ENCODE results near the gene NPPA. TPM values are rescaled to one million over a fixed set of nuclear protein-coding genes. Genes with fewer than 3 reads are reported as not detected.

Gene NPPA
- total and polyA plus RNA-seq, 9 of the 15 experiments (the other 6 are each of a cell fraction or from before 2014, with no cell fraction given): not detected

- peak; percentile 12; the same call in 1 of the 2 replicates for TF ChIP-seq CREM (IDR thresholded peaks at IDR 0.05; ENCODE audit: low read depth)
- TF ChIP-seq TFE3 (CRISPR knock-in tag; IDR thresholded peaks at IDR 0.05): no peak
- TF ChIP-seq ZBTB26 (CRISPR knock-in tag; IDR thresholded peaks at IDR 0.05): no peak
- no peak for TF ChIP-seq FOXJ3 (CRISPR knock-in tag; IDR thresholded peaks at IDR 0.05)
- TF ChIP-seq ZNF644 (tag; IDR thresholded peaks at IDR 0.05; ENCODE audit: low read depth): peak; percentile 74; the same call in 1 of the 2 replicates
- TF ChIP-seq ZBTB5 (IDR thresholded peaks at IDR 0.05): peak; percentile 37; the same call in 1 of the 2 replicates
- TF ChIP-seq SRF (CRISPR knock-in tag; IDR thresholded peaks at IDR 0.05): no peak
- no peak for TF ChIP-seq HNRNPUL1 (IDR thresholded peaks at IDR 0.05; ENCODE audit: low read length)
- TF ChIP-seq ATF4 (CRISPR knock-in tag; IDR thresholded peaks at IDR 0.05): no peak
- TF ChIP-seq NFIC (IDR thresholded peaks at IDR 0.05): no peak
- no peak for TF ChIP-seq ZFP30 (CRISPR knock-in tag; IDR thresholded peaks at IDR 0.05; ENCODE audit: borderline replicate concordance)
- TF ChIP-seq TAF15 (IDR thresholded peaks at IDR 0.05; ENCODE audit: low read depth, low read length): no peak
- no peak for TF ChIP-seq MEF2A (IDR thresholded peaks at IDR 0.05; ENCODE audit: control insufficient read depth, low read depth, low read length)
- no peak for TF ChIP-seq FOXJ2 (tag; IDR thresholded peaks at IDR 0.05)
- TF ChIP-seq ZHX1 (conservative IDR thresholded peaks at IDR 0.05; ENCODE audit: low read length): no peak
- TF ChIP-seq PTBP1 (IDR thresholded peaks at IDR 0.05; ENCODE audit: low read depth, low read length): no peak
- TF ChIP-seq GABPB2 (CRISPR knock-in tag; conservative IDR thresholded peaks at IDR 0.05): no peak
- no peak; the same call in 1 of the 2 replicates for TF ChIP-seq MEF2D (tag; conservative IDR thresholded peaks at IDR 0.05; ENCODE audit: low read depth)
- TF ChIP-seq NR2C2 (CRISPR knock-in tag; IDR thresholded peaks at IDR 0.05): no peak
- peak; percentile 80 for TF ChIP-seq NR2C2 (tag; IDR thresholded peaks at IDR 0.05)
These were observed 46.7 kb downstream of the NPPA start (continued) for GRCh38 chr1:11800756-11801433.

Measured in K562 (cell line).